ENCODE data around the gene NAV3. TPM values are rescaled to one million over a fixed set of nuclear protein-coding genes. Genes with fewer than 3 reads are reported as not detected.

The NAV3 gene
- total and polyA plus RNA-seq, 2 of the 4 experiments (the other 2 are of a cell fraction), result 25.5 to 106 TPM

GRCh38 chr12:78038986-78039385, 208.3 kb downstream of the NAV3 start:
- Histone ChIP-seq H3K4ac (ENCODE audit: low read depth, low read length) (no peak overlapping the region), H4K91ac (ENCODE audit: insufficient read depth, low read depth, low read length) (no peak overlapping the region), H3K23ac (ENCODE audit: low read depth, low read length) (no peak overlapping the region), H3K4me3 (ENCODE audit: insufficient read depth, low read depth, low read length) (no peak overlapping the region), H3K4me1 (ENCODE audit: control insufficient read depth, insufficient read depth, low read length) (peaks cover 10% of the 10 kb centered on the region), H2AFZ (replicated peaks; ENCODE audit: low read length, poor library complexity) (no peak overlapping the region), H4K20me1 (ENCODE audit: insufficient read depth, low read length) (peaks cover 7% of the 10 kb centered on the region; the same call in 1 of the 2 replicates), H2BK120ac (ENCODE audit: low read depth, low read length) (no peak overlapping the region), H3K9me3 (ENCODE audit: control insufficient read depth, insufficient read depth, low read length) (no peaks in the 10 kb centered on the region), H3K36me3 (ENCODE audit: control insufficient read depth, insufficient read depth, low read length) (peaks cover 3% of the 10 kb centered on the region; the same call in 1 of the 2 replicates), H2BK15ac (ENCODE audit: low read depth, low read length) (no peak overlapping the region), H2AK5ac (ENCODE audit: low read depth, low read length) (no peak overlapping the region), H3K79me1 (ENCODE audit: low read depth in 1 of 2, low read length in 2 of 2) (peaks cover 22 to 31% of the 10 kb centered on the region in 2 experiments), H2AK9ac (replicated peaks; ENCODE audit: low read depth, low read length, poor library complexity) (no peak overlapping the region), H3K4me2 (ENCODE audit: low read depth, low read length) (no peak overlapping the region), H3K56ac (ENCODE audit: extremely low read depth, insufficient read depth, low read length) (no peak overlapping the region), H3K9ac (ENCODE audit: low read depth, low read length) (no peak overlapping the region), H3K27ac (ENCODE audit: insufficient read depth, low read length) (no peak overlapping the region), H3K9me1 (ENCODE audit: insufficient read depth, low read length) (0 out of 2 replicates have a peak, but pooled peaks cover 3% of the 10 kb centered on the region), H4K8ac (ENCODE audit: low read depth in 2 of 2, low read length in 2 of 2) (no peak overlapping the region), H3K14ac (replicated peaks; ENCODE audit: low read depth, low read length) (no peak overlapping the region), H2BK20ac (ENCODE audit: low read depth, low read length) (no peak overlapping the region), H2BK5ac (ENCODE audit: low read depth, low read length, poor library complexity, severe bottlenecking) (no peak overlapping the region), H4K5ac (ENCODE audit: low read depth, low read length) (no peak overlapping the region), H3K18ac (ENCODE audit: low read depth, low read length) (no peak overlapping the region), H3K27me3 (ENCODE audit: control insufficient read depth, insufficient read depth, low read length) (no peaks in the 10 kb centered on the region)
- peak; percentile 34 for DNase-seq
- peak; percentile 40; the same call in 1 of the 2 replicates for TF ChIP-seq CEBPB (IDR thresholded peaks at IDR 0.05; ENCODE audit: low read depth, low read length)
- TF ChIP-seq SMC3 (IDR thresholded peaks at IDR 0.05; ENCODE audit: low read depth, low read length), result no peak
- TF ChIP-seq RFX5 (IDR thresholded peaks at IDR 0.05; ENCODE audit: low read depth, low read length), result no peak
- in situ Hi-C loops (cut with MboI; ENCODE audit: low sequenced_read_pairs) (no loop called here), dilution Hi-C loops (cut with HindIII; ENCODE audit: low sequenced_read_pairs, unreplicated experiment) (no loop called here), intact Hi-C loops (cut with micrococcal nuclease) (no loop called here)
- POLR2A ChIA-PET (ENCODE audit: unreplicated experiment), result no interaction called here
- WGBS, 2 experiments (ENCODE audit: extremely low coverage in 2 of 2, insufficient read length in 1 of 2), result no CpG with 5 or more reads among the region's 4 CpGs
- ATAC-seq (ENCODE audit: low read depth), result no peak; the same call in 1 of the 2 replicates
- CTCF ChIA-PET, result interaction anchor here (0.6 kb wide), 1 partner anchor 62 kb away, joined by 3 read pairs; no protein-coding TSS in a partner anchor
- no TSS peak for BruUV-seq (replicated peaks)

Data from IMR-90 (cell line).